Cardiac muscle cell (in vitro differentiated cells and primary cell): ENCODE data around the gene CLCN2. TPM values are rescaled to one million over a fixed set of nuclear protein-coding genes. Genes with fewer than 3 reads are reported as not detected.

Source experiments
- DNase-seq, 2 donors: peaks; one replicate each; pipeline versions ENCODE4 v3.0.0 to v3.0.0-alpha.2; 2010 to 2017; ENCODE audit warnings: low read depth in 1 of 2, low spot score in 1 of 2
- H3K27ac ChIP-seq: fragments of 200-600 bp; sonication (generic); 2 replicates; pipeline ENCODE4 v1.5.1; 2016
- H3K27me3 ChIP-seq: fragments of 200-600 bp; sonication (generic); 2 replicates; pipeline ENCODE4 v1.6.0; 2016; ENCODE audit warnings: control low read depth
- H3K36me3 ChIP-seq: fragments of 200-600 bp; sonication (generic); 2 replicates; pipeline ENCODE4 v1.5.1; 2016; ENCODE audit warnings: control low read depth
- H3K4me1 ChIP-seq: fragments of 200-600 bp; sonication (generic); 2 replicates; pipeline ENCODE4 v1.8.1; 2017; ENCODE audit warnings: low read depth, mild to moderate bottlenecking, mixed run types
- H3K4me3 ChIP-seq: fragments of 200-600 bp; sonication (generic); 2 replicates; pipeline ENCODE4 v1.5.1; 2016; ENCODE audit warnings: mild to moderate bottlenecking
- H3K9me3 ChIP-seq: fragments of 200-600 bp; sonication (generic); 2 replicates; pipeline ENCODE4 v1.5.1; 2017; ENCODE audit warnings: low read depth, mild to moderate bottlenecking, control low read depth
- polyA plus RNA-seq: library from polyadenylated mRNA; unstranded; fragments of >200 nt; fragmentation: Nextera tagmentation; extraction: Ambion mirVana; gene quantifications from 2 replicates; pipeline ENCODE4 v1.2.1, GENCODE V29; 2016
- total RNA-seq: library from RNA; depleted of rRNA; stranded (reverse); fragments of >200 nt; gene quantifications from 2 replicates; pipeline ENCODE4 v1.2.3, GENCODE V29; 2016
- TF ChIP-seq, protein P1 (sequence below): IDR thresholded peaks from 2 replicates; pipeline ENCODE4 v1.5.1; 2012; ENCODE audit warnings: low read depth, mild to moderate bottlenecking, low read length

CLCN2 gene
- total and polyA plus RNA-seq, 2 experiments from 2014 or later, result 12.3 to 18.4 TPM

DNA sequence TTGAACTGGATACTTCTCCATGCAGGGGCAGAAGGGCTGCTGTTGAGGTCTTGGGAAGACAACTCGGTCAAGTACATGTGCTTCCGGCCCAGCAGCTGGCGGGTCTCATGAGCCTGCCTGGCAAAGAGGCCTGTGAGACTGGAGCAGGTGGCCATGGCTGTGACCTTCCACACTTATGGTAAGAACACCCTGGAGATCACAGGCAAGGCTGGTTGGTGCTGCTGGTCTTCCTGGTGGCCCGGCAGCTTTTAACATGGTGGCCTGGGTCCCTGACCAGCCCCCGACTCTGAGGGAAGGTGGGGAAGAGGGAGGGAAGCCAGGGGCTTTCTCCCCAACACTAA lies 33.9 kb upstream of the CLCN2 start:
- TF ChIP-seq, protein P1, sequence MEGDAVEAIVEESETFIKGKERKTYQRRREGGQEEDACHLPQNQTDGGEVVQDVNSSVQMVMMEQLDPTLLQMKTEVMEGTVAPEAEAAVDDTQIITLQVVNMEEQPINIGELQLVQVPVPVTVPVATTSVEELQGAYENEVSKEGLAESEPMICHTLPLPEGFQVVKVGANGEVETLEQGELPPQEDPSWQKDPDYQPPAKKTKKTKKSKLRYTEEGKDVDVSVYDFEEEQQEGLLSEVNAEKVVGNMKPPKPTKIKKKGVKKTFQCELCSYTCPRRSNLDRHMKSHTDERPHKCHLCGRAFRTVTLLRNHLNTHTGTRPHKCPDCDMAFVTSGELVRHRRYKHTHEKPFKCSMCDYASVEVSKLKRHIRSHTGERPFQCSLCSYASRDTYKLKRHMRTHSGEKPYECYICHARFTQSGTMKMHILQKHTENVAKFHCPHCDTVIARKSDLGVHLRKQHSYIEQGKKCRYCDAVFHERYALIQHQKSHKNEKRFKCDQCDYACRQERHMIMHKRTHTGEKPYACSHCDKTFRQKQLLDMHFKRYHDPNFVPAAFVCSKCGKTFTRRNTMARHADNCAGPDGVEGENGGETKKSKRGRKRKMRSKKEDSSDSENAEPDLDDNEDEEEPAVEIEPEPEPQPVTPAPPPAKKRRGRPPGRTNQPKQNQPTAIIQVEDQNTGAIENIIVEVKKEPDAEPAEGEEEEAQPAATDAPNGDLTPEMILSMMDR, result no peak
- Histone ChIP-seq H3K4me3 (no peak overlapping the region), H3K27me3 (no peaks in the 10 kb centered on the region), H3K27ac (no peak overlapping the region), H3K36me3 (no peaks in the 10 kb centered on the region), H3K9me3 (no peaks in the 10 kb centered on the region), H3K4me1 (no peaks in the 10 kb centered on the region)
- no peak for DNase-seq

DNA sequence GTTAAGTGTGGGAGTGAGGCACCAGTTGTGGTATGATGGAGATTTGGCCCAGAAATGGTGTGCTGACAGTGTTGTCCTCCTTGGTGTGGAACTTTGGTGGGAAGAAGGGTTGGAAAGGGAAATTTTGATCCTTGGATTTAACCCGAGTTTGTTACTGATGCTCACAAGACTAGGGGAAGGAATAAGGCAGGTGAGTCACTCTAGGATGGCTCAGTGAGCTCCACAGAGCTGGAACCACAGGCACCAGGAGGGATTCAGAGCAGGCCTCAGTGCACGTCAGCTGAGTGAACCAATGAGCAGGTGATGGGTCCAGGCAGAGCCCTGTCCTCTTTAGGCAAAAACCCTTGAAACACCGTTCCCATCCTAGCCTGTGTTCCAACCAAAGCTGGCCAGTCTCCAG lies 29.9 kb upstream of the CLCN2 start:
- TF ChIP-seq, protein P1, result no peak
- H3K9me3 ChIP-seq, result no peaks in the 10 kb centered on the region
- H3K4me1 ChIP-seq, result peaks cover 5% of the 10 kb centered on the region
- no peak overlapping the region for H3K4me3 ChIP-seq
- no peak overlapping the region for H3K27ac ChIP-seq
- H3K36me3 ChIP-seq, result no peaks in the 10 kb centered on the region
- H3K27me3 ChIP-seq, result no peaks in the 10 kb centered on the region
- no peak for DNase-seq

DNA sequence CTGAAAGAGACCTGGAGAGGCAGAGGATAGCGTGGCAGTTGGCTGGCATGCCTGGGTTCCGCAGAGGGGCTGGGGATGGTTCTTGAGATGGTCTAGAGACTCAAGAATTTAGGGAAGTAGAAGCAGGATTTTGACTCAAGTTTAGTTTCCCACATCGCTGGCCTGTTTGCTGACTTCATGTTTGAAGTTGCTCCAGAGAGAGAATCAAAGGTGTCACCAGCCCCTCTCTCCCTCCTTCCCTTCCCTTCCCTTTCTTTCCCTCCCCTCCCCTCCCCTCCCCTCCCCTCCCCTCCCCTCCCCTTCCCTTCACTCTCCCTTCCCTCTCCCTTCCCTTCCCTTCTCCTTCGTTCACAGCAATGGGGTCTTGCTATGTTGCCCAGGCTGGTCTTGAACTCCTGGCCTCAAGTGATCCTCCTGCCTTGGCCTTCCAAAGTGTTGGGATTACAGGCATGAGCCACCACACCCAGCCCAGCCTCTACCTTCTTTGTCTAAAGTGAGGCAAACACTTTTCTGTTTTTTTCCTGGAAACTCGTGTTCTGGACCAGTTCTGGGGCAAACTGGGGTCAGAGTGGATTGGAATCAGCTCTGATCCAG lies 28.6 kb upstream of the CLCN2 start:
- no peaks in the 10 kb centered on the region for H3K36me3 ChIP-seq
- H3K4me1 ChIP-seq, result peaks cover 5% of the 10 kb centered on the region
- no peaks in the 10 kb centered on the region for H3K27me3 ChIP-seq
- H3K9me3 ChIP-seq, result no peaks in the 10 kb centered on the region
- TF ChIP-seq, protein P1, result no peak
- H3K4me3 ChIP-seq, result no peak overlapping the region
- no peak overlapping the region for H3K27ac ChIP-seq
- no peak for DNase-seq

DNA sequence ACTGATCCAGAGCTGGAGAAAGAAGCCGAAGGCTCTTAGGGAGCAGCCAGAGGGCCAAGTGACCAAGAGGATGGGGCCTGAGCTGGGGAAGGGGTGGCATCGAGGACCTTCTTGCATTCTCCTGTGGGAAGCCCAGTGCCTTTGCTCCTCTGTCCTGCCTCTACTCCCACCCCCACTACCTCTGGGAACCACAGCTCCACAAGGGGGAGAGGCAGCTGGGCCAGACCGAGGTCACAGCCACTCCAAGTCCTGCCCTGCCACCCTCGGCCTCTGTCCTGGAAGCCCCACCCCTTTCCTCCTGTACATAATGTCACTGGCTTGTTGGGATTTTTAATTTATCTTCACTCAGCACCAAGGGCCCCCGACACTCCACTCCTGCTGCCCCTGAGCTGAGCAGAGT lies 28.0 kb upstream of the CLCN2 start:
- Histone ChIP-seq H3K4me1 (peaks cover 5% of the 10 kb centered on the region), H3K36me3 (no peaks in the 10 kb centered on the region), H3K4me3 (no peak overlapping the region), H3K27me3 (no peaks in the 10 kb centered on the region), H3K27ac (no peak overlapping the region), H3K9me3 (no peaks in the 10 kb centered on the region)
- no peak for DNase-seq
- TF ChIP-seq, protein P1, result no peak

DNA sequence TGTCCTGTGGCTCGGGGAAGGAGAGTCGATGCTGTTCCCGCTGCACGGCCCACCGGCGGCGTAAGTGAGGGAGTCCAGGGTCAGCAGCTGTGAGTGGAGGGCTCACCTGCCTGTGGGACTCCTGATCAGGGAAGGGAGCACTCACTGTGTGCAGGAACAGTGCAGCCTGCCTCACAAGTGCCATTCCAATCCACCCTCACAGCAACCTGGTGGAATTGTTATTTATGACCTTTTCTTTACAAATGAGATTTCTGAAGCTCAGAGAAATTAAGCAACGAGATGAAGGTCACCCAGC lies 27.5 kb upstream of the CLCN2 start:
- Histone ChIP-seq H3K9me3 (no peaks in the 10 kb centered on the region), H3K27me3 (no peaks in the 10 kb centered on the region), H3K4me1 (peaks cover 5% of the 10 kb centered on the region), H3K27ac (no peak overlapping the region), H3K36me3 (no peaks in the 10 kb centered on the region), H3K4me3 (no peak overlapping the region)
- TF ChIP-seq, protein P1, result no peak
- DNase-seq, result no peak
